AG09319 (cell line): ENCODE results near the gene ZBTB24.

Experiments used
- DNase-seq: peaks from one replicate; pipeline ENCODE4 v3.0.0-alpha.2; 2010; ENCODE audit warnings: low read depth; ENCODE audit errors: extremely low read depth
- CTCF ChIP-seq: IDR thresholded peaks from 2 replicates; pipeline ENCODE4 v1.5.1; 2011; ENCODE audit warnings: low read depth, mild to moderate bottlenecking, inconsistent platforms, low read length, moderate library complexity

ZBTB24 gene

GRCh38 chr6:109452181-109452580 lies 30.8 kb downstream of the ZBTB24 start:
- no peak for DNase-seq
- TF ChIP-seq CTCF: no peak

GRCh38 chr6:109451376-109451775 lies 31.6 kb downstream of the ZBTB24 start:
- TF ChIP-seq CTCF: no peak
- no peak for DNase-seq

GRCh38 chr6:109450801-109451200 lies 32.2 kb downstream of the ZBTB24 start:
- DNase-seq: no peak
- TF ChIP-seq CTCF: no peak

- no peak for DNase-seq
- no peak for TF ChIP-seq CTCF
Measured at GRCh38 chr6:109449795-109450673, 33.0 kb downstream of the ZBTB24 start.

- no peak for DNase-seq
- TF ChIP-seq CTCF: no peak
Measured at GRCh38 chr6:109449064-109449794, 33.8 kb downstream of the ZBTB24 start.

- DNase-seq: no peak
- no peak for TF ChIP-seq CTCF
Measured at GRCh38 chr6:109448615-109449014, 34.4 kb downstream of the ZBTB24 start.
